ENCODE results near the gene C9orf50.

C9orf50 gene

DNA sequence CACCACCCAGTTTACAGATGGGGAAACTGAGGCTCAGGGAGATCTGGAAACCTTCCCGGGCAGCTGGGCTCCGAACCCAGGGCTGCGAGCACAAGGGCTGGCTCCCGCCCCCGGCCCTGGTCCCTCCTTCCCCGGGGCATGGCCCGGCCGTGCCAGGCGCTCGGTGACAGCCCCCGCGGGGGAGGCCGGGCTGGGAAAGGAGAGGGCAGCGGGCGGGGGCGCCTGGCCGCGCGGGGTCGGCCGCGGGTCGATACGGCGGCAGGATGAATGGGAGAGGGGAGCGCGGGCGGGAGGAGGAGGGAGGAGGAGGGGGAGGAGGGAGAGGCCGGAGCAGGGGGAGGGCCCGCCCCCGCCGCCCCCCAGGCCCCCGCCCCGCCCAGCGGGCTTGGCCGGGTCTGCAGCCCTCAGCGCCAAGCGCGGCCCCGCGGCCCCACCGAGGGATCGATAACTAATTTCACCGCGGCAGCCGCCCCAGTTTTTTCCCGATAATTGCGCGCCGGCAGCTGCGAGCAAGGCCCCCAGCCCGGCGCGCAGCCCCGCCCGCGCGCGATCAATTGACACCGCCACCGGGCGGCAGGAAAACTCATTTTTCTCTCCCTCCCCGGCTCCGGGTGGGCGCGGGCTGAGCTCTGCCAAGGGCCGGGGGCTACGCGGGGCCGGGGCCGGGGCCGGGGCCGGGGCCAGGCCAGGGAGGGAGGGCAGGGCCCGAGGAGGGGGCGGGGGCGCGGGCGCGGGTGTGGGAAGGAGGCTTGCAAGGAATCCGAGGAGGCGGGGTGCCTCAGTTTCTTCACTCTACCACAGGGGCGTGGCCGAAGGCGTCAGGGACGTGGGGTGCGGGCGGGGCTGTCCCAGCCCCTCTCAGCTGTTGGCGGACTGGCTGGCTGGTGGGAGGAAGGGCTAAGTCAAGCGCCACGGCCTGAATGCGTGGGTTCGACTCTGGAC, 52.1 kb downstream of the C9orf50 start:
- DNase-seq, result no peak

DNA sequence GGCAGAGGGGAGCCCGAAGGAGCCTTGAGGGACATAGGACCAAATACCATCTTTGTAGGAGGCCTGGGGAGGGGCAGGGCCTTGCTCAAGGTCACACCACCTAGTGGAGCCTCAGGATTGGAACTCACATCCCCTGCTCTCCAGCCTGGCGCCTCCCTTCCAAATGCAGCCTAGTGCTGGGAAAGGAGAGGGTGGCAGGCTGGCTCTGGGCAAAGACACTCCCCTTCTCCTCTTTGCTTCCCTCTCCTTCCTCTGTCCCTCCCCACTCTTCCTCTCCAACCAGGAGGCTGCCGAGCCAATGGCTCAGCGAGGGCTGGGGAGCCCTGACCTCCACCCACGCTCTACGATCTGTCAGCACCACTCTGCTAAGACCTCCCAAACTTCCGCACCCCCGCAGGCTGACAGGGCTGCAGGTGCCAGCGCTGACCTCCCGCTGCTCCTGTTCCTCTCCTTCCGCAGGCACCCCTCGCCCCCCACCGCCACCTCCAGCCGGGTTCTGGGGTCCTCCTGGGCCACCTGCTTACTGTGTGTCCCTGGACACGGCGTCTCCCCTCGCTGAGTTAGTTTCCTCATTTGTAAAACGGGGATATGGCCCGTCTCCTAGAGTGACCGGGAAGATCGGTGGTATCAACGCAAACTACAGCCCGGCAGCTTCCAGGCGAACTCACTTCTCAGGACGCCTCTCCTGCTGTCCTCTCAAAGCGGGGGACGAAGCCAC, 52.9 kb downstream of the C9orf50 start:
- no peak for DNase-seq

DNA sequence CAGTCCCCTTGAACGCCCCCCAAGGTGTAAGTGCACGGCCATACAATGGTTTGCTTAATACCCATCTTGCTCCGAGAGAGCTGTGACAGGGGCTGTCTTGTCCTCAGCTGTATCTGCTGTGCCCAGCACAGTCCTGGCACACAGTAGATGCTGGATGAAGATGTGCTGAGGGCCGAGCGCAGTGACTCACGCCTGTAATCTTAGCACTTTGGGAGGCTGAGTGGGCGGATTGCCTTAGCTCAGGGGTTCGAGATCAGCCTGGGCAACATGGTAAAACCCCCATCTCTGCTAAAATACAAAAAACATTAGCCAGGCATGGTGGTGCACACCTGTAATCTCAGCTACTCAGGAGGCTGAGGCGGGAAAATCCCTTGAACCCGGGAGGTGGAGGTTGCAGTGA, 53.6 kb downstream of the C9orf50 start:
- no peak for DNase-seq

DNA sequence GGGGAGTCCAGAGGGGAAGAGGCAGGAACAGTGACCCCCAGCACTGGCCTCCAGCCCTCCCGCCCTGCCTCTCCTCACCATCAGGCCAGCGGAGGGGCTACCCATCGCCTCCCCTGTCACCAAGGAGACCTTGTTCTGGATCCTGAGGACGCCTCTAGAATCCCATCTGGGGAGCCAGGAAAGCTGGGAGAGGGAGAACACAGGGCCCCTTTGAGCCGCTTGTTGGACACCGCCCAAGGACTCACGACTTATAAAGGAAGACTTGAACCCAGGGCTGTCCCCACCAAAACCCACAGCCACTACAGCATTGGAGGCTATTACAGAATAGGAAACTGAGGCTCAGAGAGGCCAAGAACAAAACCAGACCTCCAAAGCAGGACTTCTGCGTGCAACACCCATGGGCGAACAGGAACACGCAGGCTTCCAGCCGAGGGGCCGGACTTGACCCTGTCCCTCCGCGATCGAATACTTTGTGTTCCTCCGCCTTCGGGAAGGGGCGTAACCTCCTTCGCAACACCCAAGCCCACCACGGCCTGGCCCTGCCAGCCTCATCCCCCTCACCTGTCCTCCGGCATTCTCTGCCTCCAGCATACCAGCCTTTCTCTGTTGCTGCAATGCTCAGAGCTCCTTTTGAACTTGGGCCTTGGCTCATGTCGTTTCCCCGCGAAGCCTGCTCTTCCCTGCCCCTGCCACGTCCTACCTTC, 54.2 kb downstream of the C9orf50 start:
- no peak for DNase-seq

DNA sequence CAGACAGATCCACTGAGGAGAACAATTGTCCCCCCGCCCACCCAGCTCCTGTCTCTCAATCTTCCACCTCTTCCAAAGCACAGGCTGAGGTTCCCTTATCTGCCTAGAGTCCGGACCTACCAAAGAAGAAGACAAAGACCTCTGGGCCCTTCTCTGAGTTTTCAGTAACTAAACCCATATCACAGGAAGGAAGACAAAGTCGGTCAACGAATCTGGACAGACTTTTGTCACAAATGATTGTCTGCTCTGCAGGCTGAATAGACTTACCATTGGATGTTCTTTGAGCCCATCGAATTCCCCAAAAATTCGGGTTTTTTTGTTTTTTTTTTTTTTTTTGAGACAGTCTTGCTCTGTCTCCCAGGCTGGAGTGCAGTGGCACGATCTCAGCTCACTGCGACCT, 58.0 kb downstream of the C9orf50 start:
- no peak for DNase-seq

DNA sequence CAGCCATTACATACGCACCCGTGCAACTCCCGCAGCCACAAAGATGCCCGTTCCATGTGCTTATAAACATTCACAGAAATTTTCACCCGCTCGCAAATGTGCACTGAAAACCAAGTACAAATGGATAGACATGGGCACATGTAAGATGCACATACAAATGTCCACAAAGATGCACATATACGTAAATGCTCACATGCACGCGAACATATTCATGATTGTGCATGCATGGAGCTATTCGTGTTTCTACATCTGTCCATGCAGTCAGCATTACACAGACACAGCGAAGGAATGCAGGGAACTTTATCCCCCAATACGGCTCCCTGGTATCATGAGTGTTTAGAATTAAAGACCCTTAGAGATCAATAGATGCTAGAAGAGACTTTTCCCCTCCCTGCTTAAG, 58.4 kb downstream of the C9orf50 start:
- DNase-seq, result no peak
